Measurements from ENCODE around the gene RMND1. TPM values are rescaled to one million over a fixed set of nuclear protein-coding genes. Genes with fewer than 3 reads are reported as not detected.

RMND1 gene
- total and polyA plus RNA-seq, 2 donors from 2014 or later = 18.3 to 33.7 TPM

DNA sequence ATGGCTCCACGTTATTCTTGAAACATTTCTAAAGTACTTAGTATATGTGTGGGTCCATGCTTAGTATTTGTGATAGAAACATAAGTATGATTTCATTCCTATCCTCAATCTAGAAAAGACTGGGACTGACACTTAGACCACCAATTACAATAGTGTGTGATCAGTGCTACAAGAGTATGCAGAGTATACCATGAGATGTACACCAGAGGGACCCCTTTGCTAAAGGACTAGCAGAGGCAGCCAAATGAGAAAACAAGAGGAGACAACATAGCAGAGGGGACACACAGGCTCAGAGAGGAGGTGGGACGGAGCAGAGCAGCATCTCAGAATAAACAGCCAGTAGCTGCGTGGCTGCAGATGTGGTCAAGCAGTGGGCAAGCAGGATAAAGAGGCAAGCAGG is 21.0 kb downstream of the RMND1 start:
- H3K9me3 ChIP-seq (ENCODE audit: control insufficient read depth in 2 of 3, insufficient read depth in 1 of 3, low read length in 3 of 3) = no peaks in the 10 kb centered on the region
- DNase-seq (peak in 1 of 5 donors; percentile 34), FAIRE-seq (no peak)
- H3K4me1 ChIP-seq (ENCODE audit: control insufficient read depth in 2 of 3, insufficient read depth in 2 of 3, low read depth in 1 of 3, low read length in 3 of 3) = no peaks in the 10 kb centered on the region
- H3K9ac ChIP-seq (ENCODE audit: low read length in 3 of 3) = no peak overlapping the region
- no peak overlapping the region for H3K4me3 ChIP-seq (ENCODE audit: low read length in 3 of 3)
- H3K27ac ChIP-seq (ENCODE audit: low read depth in 2 of 2, low read length in 2 of 2) = no peak overlapping the region
- no peaks in the 10 kb centered on the region for H3K27me3 ChIP-seq (ENCODE audit: control insufficient read depth, insufficient read depth, low read length)
- intact Hi-C loops (cut with DNase I) = no loop called here
- TF ChIP-seq, protein P1, sequence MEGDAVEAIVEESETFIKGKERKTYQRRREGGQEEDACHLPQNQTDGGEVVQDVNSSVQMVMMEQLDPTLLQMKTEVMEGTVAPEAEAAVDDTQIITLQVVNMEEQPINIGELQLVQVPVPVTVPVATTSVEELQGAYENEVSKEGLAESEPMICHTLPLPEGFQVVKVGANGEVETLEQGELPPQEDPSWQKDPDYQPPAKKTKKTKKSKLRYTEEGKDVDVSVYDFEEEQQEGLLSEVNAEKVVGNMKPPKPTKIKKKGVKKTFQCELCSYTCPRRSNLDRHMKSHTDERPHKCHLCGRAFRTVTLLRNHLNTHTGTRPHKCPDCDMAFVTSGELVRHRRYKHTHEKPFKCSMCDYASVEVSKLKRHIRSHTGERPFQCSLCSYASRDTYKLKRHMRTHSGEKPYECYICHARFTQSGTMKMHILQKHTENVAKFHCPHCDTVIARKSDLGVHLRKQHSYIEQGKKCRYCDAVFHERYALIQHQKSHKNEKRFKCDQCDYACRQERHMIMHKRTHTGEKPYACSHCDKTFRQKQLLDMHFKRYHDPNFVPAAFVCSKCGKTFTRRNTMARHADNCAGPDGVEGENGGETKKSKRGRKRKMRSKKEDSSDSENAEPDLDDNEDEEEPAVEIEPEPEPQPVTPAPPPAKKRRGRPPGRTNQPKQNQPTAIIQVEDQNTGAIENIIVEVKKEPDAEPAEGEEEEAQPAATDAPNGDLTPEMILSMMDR (IDR thresholded peaks at IDR 0.05; ENCODE audit: borderline replicate concordance, extremely low read depth, insufficient read depth) = no peak
- peaks cover 7 to 43% (median 11%) of the 10 kb centered on the region in 3 donors for H3K36me3 ChIP-seq (ENCODE audit: control insufficient read depth in 2 of 3, insufficient read depth in 3 of 3, low read length in 3 of 3)

DNA sequence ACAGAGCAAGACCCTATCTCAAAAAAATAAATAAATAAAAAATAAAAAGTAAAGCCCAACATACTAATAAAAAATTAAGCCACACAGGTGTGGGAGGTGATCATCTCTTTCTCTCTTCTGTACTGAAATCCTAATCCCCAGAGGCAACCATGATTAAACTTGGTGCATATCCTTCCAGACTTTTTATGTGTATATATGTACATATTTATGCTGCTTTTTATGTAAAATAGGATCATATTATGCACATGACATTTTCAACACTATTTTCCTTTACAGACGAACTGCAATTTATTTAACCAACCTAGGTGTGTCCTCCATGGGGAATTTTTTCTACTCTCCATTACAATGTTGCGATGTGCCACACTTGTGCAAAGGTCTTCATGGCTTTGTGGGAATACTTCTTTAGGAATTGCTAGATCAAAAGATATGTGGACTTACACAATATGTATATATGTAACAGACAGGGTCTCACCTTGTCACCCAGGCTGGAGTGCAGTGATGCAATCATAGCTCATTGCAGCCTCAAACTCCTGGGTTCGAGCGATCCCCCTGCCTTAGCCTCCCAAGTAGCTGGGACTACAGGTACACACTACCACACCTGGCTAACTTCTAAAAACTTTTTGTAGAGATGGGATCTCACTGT is 23.7 kb downstream of the RMND1 start:
- peaks cover 7 to 52% (median 18%) of the 10 kb centered on the region in 3 donors for H3K36me3 ChIP-seq (ENCODE audit: control insufficient read depth in 2 of 3, insufficient read depth in 3 of 3, low read length in 3 of 3)
- no peaks in the 10 kb centered on the region for H3K9me3 ChIP-seq (ENCODE audit: control insufficient read depth in 2 of 3, insufficient read depth in 1 of 3, low read length in 3 of 3)
- no peaks in the 10 kb centered on the region for H3K27me3 ChIP-seq (ENCODE audit: control insufficient read depth, insufficient read depth, low read length)
- no peak overlapping the region for H3K9ac ChIP-seq (ENCODE audit: low read length in 3 of 3)
- DNase-seq = no peak
- no peaks in the 10 kb centered on the region for H3K4me1 ChIP-seq (ENCODE audit: control insufficient read depth in 2 of 3, insufficient read depth in 2 of 3, low read depth in 1 of 3, low read length in 3 of 3)
- no peak for FAIRE-seq
- TF ChIP-seq, protein P1 (IDR thresholded peaks at IDR 0.05; ENCODE audit: borderline replicate concordance, extremely low read depth, insufficient read depth) = no peak
- intact Hi-C loops (cut with DNase I) = no loop called here
- no peak overlapping the region for H3K27ac ChIP-seq (ENCODE audit: low read depth in 2 of 2, low read length in 2 of 2)
- H3K4me3 ChIP-seq (ENCODE audit: low read length in 3 of 3) = no peak overlapping the region

- peaks cover 5 to 43% (median 9%) of the 10 kb centered on the region in 3 donors for H3K36me3 ChIP-seq (ENCODE audit: control insufficient read depth in 2 of 3, insufficient read depth in 3 of 3, low read length in 3 of 3)
Observed at GRCh38 chr6:151425561-151425960, 26.4 kb downstream of the RMND1 start.

More at GRCh38 chr6:151425561-151425960, 26.4 kb downstream of the RMND1 start:
- intact Hi-C loops (cut with DNase I) = no loop called here
- DNase-seq (no peak), FAIRE-seq (no peak)
- TF ChIP-seq, protein P1 (IDR thresholded peaks at IDR 0.05; ENCODE audit: borderline replicate concordance, extremely low read depth, insufficient read depth) = no peak
- Histone ChIP-seq H3K9ac (ENCODE audit: low read length in 3 of 3) (no peak overlapping the region), H3K27ac (ENCODE audit: low read depth in 2 of 2, low read length in 2 of 2) (no peak overlapping the region), H3K27me3 (ENCODE audit: control insufficient read depth, insufficient read depth, low read length) (no peaks in the 10 kb centered on the region), H3K4me3 (ENCODE audit: low read length in 3 of 3) (no peak overlapping the region), H3K9me3 (ENCODE audit: control insufficient read depth in 2 of 3, insufficient read depth in 1 of 3, low read length in 3 of 3) (no peaks in the 10 kb centered on the region), H3K4me1 (ENCODE audit: control insufficient read depth in 2 of 3, insufficient read depth in 2 of 3, low read depth in 1 of 3, low read length in 3 of 3) (no peaks in the 10 kb centered on the region)

Measured in kidney (tissue), 14 donors.